SU-DHL-6 (cell line): ENCODE results near the gene CHMP1A.

ENCODE experiments used
- H2AFZ ChIP-seq: fragments of 200-600 bp; sonication (generic); 2 replicates; pipeline ENCODE4 v1.6.1; 2014; ENCODE audit warnings: low read depth, mild to moderate bottlenecking, moderate library complexity, mixed read lengths, antibody characterized with exemption, low read length; ENCODE audit not compliant: severe bottlenecking
- H3F3A ChIP-seq: fragments of 200-600 bp; shearing (Covaris generic); 2 replicates; pipeline ENCODE4 v1.6.0; 2016; ENCODE audit warnings: antibody characterized with exemption, mild to moderate bottlenecking; ENCODE audit not compliant: insufficient read depth
- H3K27ac ChIP-seq: fragments of 200-600 bp; sonication (generic); 2 replicates; pipeline ENCODE4 v1.5.1; 2016; ENCODE audit warnings: low read depth, mild to moderate bottlenecking, low read length, moderate library complexity, mixed read lengths
- H3K27me3 ChIP-seq: fragments of 200-600 bp; sonication (generic), shearing (Covaris generic); 2 replicates; pipeline ENCODE4 v1.6.0; 2014; ENCODE audit warnings: mild to moderate bottlenecking, low read length
- H3K36me3 ChIP-seq: fragments of 200-600 bp; sonication (generic); 2 replicates; pipeline ENCODE4 v1.6.1; 2014; ENCODE audit warnings: mild to moderate bottlenecking, low read length, mixed read lengths
- H3K4me2 ChIP-seq: fragments of 300-600, 200-600 bp; shearing (Covaris generic), sonication (generic); 2 replicates; pipeline ENCODE4 v1.6.0; 2014; ENCODE audit warnings: low read length, low read depth, mild to moderate bottlenecking; ENCODE audit not compliant: poor library complexity, severe bottlenecking
- H3K4me3 ChIP-seq: fragments of 200-600 bp; sonication (generic); 2 replicates; pipeline ENCODE4 v1.5.1; 2014; ENCODE audit warnings: antibody characterized with exemption, low read length, mild to moderate bottlenecking, mixed read lengths; ENCODE audit not compliant: insufficient read depth, poor library complexity, severe bottlenecking
- H3K79me2 ChIP-seq: fragments of 200-600 bp; sonication (generic); 2 replicates; pipeline ENCODE4 v1.6.1; 2014; ENCODE audit warnings: mild to moderate bottlenecking, low read length, moderate library complexity; ENCODE audit not compliant: insufficient read depth
- H3K9ac ChIP-seq: fragments of 200-600 bp; sonication (generic); 2 replicates; pipeline ENCODE4 v1.7.0; 2014; ENCODE audit warnings: mild to moderate bottlenecking, low read length
- H3K9me2 ChIP-seq: fragments of 200-600 bp; sonication (generic); replicated peaks from 2 replicates; pipeline ENCODE4 v1.6.1; 2014; ENCODE audit warnings: low read length; ENCODE audit not compliant: insufficient read depth
- H3K9me3 ChIP-seq: fragments of 200-600 bp; sonication (generic); 2 replicates; pipeline ENCODE4 v1.6.1; 2014; ENCODE audit warnings: low read length, mixed read lengths; ENCODE audit not compliant: insufficient read depth
- H4K20me1 ChIP-seq: fragments of 200-600 bp; sonication (generic); 2 replicates; pipeline ENCODE4 v1.6.1; 2014; ENCODE audit warnings: low read depth, mild to moderate bottlenecking, antibody characterized with exemption, low read length, moderate library complexity, mixed read lengths
- CTCF ChIP-seq: fragments of 200-600 bp; sonication (generic); IDR thresholded peaks from one replicate; pipeline ENCODE4 v1.5.1; 2017; ENCODE audit warnings: antibody characterized with exemption, mild to moderate bottlenecking, low read length, moderate library complexity; ENCODE audit not compliant: insufficient read depth, poor library complexity, severe bottlenecking
- EZH2phosphoT487 ChIP-seq: fragments of 200-600 bp; sonication (generic), shearing (Covaris generic); conservative IDR thresholded peaks from 2 replicates; pipeline ENCODE4 v1.6.1; 2018; ENCODE audit warnings: mild to moderate bottlenecking, antibody characterized with exemption, low read length, moderate library complexity, mixed read lengths

The CHMP1A gene

GRCh38 chr16:89605186-89605970 lies 52.1 kb downstream of the CHMP1A start:
- Histone ChIP-seq H4K20me1 (no peaks in the 10 kb centered on the region), H2AFZ (no peak overlapping the region), H3K79me2 (no peaks in the 10 kb centered on the region), H3K4me2 (no peak overlapping the region), H3K36me3 (no peaks in the 10 kb centered on the region), H3K27me3 (no peaks in the 10 kb centered on the region), H3K9ac (no peak overlapping the region), H3K9me2 (no peaks in the 10 kb centered on the region), H3K9me3 (no peaks in the 10 kb centered on the region), H3F3A (no peaks in the 10 kb centered on the region), H3K27ac (no peak overlapping the region), H3K4me3 (no peak overlapping the region)
- TF ChIP-seq EZH2phosphoT487 (no peak), CTCF (no peak)

- no peaks in the 10 kb centered on the region for H3K27me3 ChIP-seq
- H3K4me2 ChIP-seq, result no peak overlapping the region
- H3K4me3 ChIP-seq, result no peak overlapping the region
- no peak overlapping the region for H3K27ac ChIP-seq
- no peaks in the 10 kb centered on the region for H3K79me2 ChIP-seq
- H3K9me3 ChIP-seq, result no peaks in the 10 kb centered on the region
- TF ChIP-seq CTCF, result no peak
- no peaks in the 10 kb centered on the region for H3F3A ChIP-seq
- no peaks in the 10 kb centered on the region for H3K9me2 ChIP-seq
- no peaks in the 10 kb centered on the region for H3K36me3 ChIP-seq
- H4K20me1 ChIP-seq, result no peaks in the 10 kb centered on the region
- H2AFZ ChIP-seq, result no peak overlapping the region
- H3K9ac ChIP-seq, result no peak overlapping the region
These were observed 52.7 kb downstream of the CHMP1A start for GRCh38 chr16:89604764-89605163.

- H2AFZ ChIP-seq, result no peak overlapping the region
These were observed 54.4 kb downstream of the CHMP1A start for GRCh38 chr16:89602952-89603590.

More at GRCh38 chr16:89602952-89603590, 54.4 kb downstream of the CHMP1A start:
- no peaks in the 10 kb centered on the region for H3K9me2 ChIP-seq
- no peaks in the 10 kb centered on the region for H3K79me2 ChIP-seq
- H3K4me2 ChIP-seq, result no peak overlapping the region
- H3F3A ChIP-seq, result no peaks in the 10 kb centered on the region
- H3K27ac ChIP-seq, result no peak overlapping the region
- TF ChIP-seq CTCF (no peak), EZH2phosphoT487 (no peak)
- no peaks in the 10 kb centered on the region for H4K20me1 ChIP-seq
- no peaks in the 10 kb centered on the region for H3K9me3 ChIP-seq
- H3K27me3 ChIP-seq, result no peaks in the 10 kb centered on the region
- H3K9ac ChIP-seq, result no peak overlapping the region
- no peaks in the 10 kb centered on the region for H3K36me3 ChIP-seq
- no peak overlapping the region for H3K4me3 ChIP-seq
